NCI-H146 (cell line): ENCODE measurements around the gene GPR158.

Experiments
- DNase-seq: peaks from one replicate; lab custom pipeline; 2025; lab: John Stamatoyannopoulos, UW

GPR158 gene

GRCh38 chr10:25390733-25391132 lies 215.9 kb downstream of the GPR158 start:
- no peak for DNase-seq

DNA sequence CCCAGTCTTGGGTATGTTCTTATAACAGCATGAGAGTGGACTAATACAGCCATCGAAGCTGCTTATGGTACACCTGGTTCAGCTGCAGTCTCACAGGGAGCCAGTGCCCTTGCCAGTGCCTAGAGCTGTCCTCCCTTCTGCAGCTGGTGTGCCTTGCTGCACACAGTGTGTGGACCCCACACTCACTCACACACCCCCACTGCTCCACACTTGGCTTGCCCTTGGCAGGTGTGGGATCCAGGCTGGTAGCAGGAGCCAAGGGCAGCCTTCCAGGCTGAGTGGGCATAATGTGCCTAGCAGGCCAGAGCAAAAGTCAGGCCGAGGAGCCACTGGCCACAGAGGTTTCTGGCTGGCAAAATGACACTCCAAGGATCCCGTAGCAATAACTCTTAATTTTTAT lies 217.3 kb downstream of the GPR158 start:
- DNase-seq = no peak

GRCh38 chr10:25393621-25394020 lies 218.8 kb downstream of the GPR158 start:
- DNase-seq = no peak

- DNase-seq = no peak
Measured at GRCh38 chr10:25398680-25399079, 223.9 kb downstream of the GPR158 start.

GRCh38 chr10:25405871-25406270 lies 231.1 kb downstream of the GPR158 start:
- DNase-seq = no peak

- DNase-seq = no peak
Measured at GRCh38 chr10:25417611-25418010, 242.8 kb downstream of the GPR158 start.

- DNase-seq = no peak
Measured at GRCh38 chr10:25425776-25426175, 251.0 kb downstream of the GPR158 start.

- no peak for DNase-seq
Measured at GRCh38 chr10:25436431-25436830, 261.6 kb downstream of the GPR158 start.

DNA sequence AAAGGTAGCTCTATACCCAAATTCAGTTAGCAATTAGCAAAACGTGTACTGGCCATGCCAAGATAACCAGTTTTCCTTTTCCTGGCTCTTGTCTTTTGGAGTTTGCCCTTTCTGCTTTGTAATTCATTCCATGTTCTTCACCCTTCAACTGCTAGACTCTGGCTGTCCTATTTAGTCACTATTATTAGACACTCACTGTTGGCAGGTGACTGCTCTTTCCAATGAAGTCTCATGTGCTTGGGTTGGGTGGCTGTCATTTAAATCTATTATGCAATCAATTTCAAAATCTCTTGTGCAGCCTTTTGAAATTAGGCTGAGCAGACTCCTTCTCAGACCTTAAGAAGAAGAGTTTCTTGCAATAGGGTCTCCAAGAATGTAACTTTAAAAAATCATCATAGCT lies 266.5 kb downstream of the GPR158 start:
- DNase-seq = no peak

DNA sequence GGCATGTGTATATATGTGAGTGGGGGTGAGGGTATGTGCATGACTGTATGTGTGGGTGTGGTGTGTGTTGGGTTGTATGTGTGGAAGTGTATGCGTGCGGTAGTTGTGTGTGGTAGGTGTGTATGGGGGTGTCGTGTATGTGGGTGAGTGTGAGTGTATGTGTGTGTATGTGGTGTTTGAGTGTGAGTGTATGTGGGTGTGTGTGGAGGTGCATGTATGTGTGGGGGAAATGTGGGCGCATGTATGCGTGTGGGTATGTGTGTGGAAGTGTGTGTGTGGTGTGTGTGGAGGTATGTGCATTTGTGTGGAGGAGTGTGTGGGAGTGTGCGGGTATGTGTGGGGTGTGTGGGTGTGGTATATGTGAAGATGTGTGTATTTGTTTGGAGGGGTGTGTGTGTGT lies 269.5 kb downstream of the GPR158 start:
- DNase-seq = no peak

- DNase-seq = no peak
Measured at GRCh38 chr10:25451401-25451800, 276.6 kb downstream of the GPR158 start.

DNA sequence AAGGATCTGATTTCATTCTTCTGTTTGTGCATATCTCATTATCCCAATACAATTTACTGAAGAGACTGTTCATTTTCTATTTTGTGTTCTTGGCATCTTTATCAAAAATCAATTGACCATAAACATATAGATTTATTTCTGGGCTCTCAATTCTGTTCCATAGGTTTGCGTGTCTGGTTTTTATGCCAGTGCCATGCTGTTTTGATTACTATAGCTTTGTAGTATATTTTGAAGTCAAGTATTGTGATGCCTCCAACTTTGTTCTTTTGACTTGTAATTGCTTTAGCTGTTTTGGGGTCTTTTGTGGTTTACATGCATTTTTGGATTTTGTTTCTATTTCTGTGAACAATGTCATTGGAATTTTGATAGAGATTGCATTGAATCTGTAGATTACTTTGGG lies 278.8 kb downstream of the GPR158 start:
- DNase-seq = no peak

- DNase-seq = no peak
Measured at GRCh38 chr10:25455980-25456567, 281.3 kb downstream of the GPR158 start.

DNA sequence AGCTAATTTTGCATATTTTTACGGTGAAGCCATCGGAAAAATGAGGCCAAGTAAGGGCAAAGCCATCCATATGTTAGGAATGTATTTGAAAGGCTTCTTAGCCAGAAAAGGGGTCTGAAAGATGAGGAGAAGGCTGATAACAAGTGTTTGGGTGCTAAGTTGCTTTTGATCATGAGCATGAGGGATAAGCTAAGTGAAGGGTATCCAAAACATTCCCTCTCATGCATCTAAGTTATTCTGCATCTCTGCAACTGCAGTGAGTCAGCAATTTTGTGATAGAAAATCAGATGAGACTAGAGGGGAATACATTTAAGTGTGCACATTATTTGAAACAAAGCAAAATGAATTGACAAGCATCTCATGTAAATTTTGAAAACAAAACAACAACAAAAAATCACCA lies 282.8 kb downstream of the GPR158 start:
- DNase-seq = no peak

- peak; percentile 67 for DNase-seq
Measured at GRCh38 chr10:25465582-25466372, 291.0 kb downstream of the GPR158 start.

DNA sequence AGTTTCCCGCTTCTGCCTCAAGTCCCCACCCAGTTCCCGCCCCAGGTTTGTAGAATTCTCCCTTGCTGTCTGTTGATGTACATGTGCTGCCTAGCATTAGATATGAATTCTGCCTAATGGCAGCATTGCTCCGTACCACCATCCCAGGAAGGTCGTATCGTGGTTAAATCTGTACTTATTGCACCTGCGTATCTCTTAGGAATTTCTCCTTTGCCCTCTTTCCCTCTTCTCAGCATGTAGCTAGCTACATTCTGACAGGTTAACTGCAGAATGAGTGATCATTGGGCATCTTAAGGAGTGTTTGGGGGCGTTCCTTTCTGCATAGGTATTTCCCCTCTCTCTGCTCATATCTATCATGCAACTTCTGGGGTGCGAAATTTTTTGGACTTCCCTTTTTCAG lies 293.1 kb downstream of the GPR158 start:
- DNase-seq = no peak

DNA sequence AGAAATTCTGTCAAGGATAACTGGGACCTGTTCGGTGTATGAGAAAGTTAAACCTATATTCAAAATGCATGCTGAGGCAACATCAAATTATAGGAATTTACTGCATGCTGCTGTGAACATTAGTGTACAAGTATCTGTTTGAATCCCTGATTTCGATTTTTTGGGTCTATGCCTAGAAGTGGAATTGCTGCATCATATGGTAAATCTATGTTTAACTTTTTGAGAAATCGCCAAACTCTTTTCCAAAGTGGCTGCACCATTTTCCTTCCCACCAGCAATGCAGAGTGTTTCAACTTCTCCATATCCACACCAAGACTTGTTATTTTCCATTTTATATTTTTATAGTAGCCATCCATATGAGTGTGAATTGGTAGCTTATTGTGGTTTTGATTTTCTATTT lies 306.7 kb downstream of the GPR158 start:
- DNase-seq = no peak

DNA sequence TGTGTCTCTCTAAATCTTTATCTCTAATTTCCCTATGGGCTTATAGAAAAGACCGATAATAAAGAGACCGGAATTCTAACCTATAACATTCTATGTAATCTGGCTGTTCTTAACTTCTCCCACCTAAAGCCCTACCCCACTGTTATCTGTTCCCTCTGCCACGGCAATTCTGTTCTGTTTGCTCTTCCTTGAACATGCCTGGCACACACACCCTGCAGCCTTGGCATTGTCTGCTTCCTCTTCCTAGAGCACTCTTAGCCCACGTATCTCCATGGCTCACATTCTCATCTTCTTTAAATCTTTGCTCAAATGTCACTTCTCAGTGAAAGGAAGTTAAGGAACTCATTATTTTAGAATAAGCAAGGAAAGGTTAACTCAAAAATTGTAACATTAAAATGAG lies 309.2 kb downstream of the GPR158 start:
- DNase-seq = no peak

GRCh38 chr10:25487266-25487665 lies 312.5 kb downstream of the GPR158 start:
- DNase-seq = no peak

DNA sequence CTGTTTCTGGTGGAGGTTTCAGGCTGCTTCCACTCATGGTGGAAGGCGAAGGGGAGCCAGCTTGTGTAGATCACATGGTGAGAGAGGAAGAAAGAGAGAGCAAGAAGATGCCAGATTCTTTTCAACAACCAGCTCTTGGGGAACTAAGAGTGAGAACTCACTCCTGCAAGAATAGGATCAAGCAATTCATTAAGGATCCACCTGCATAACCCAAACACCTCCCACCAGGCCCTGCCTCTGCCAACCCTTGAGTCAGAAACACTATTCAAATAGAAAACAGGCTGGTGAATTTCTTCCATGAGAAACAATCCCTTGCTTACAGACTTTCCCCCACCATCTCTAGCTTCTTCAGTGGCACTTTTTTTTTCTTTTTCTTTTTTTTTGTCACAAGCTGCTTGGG lies 317.2 kb downstream of the GPR158 start:
- no peak for DNase-seq

DNA sequence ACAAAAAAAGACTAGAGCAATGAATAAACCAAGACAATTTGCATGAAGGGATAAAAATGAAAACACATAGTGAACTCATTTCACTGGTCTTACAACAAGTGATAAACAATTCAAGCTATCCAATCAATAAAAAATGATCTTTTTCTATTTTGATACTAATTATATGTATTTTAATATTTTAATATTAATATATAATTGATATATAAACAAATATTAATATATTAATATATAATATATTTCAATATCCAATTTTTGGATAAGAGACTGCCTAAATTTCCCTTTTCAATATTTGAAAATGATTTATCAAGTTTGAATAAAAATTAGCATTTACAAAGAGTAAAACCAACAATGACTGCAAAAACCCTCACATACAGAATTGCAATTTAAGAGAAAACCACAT lies 317.9 kb downstream of the GPR158 start:
- no peak for DNase-seq

DNA sequence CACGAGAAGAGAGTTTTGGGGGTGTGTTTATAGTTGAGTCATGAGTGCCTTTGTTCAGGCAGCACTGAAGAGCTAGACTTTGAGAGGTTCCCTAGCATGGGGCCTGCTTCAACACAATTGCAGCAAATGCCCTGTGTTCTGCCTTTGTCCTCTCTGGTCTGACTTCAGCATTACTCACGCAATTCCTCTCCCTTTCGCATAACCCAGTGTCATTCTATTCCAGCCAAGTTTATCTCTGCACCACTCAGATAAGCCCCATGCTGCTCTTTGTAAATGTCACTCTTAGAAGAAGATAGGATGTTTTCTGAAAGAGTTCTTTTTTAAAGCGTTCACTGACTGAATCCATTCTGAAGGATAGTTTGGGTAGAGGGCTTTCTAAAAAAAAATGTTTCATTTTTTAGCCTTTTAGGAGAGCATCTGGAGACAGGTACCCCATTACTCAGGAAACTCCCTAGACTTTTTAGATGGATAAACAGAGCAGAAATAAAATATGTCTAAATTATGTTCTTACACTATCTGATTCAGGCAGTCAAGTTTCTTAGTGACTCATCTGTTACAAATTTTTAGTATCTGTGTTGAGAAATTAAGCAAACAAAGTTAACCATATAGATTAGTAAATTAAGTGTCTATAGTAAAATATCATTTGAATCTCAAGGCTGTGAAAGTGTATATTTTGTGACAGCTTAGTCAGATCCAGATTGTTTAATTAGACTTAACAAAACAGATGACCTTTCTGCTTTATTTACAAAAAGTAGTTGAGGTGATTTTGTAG lies 318.5 kb downstream of the GPR158 start:
- peak; percentile 82 for DNase-seq

- no peak for DNase-seq
Measured at GRCh38 chr10:25497246-25497645, 322.4 kb downstream of the GPR158 start.
